ENCODE measurements around the gene DUSP22. TPM values are rescaled to one million over a fixed set of nuclear protein-coding genes. Genes with fewer than 3 reads are reported as not detected.
"Not testable (repeated sequence)": the region's sequence is repeated elsewhere in the genome, so short reads cannot be mapped to it uniquely, and the experiment has no call there.

Gene DUSP22
- total RNA-seq, 2 donors from 2014 or later = 45.1 to 54.1 TPM

DNA sequence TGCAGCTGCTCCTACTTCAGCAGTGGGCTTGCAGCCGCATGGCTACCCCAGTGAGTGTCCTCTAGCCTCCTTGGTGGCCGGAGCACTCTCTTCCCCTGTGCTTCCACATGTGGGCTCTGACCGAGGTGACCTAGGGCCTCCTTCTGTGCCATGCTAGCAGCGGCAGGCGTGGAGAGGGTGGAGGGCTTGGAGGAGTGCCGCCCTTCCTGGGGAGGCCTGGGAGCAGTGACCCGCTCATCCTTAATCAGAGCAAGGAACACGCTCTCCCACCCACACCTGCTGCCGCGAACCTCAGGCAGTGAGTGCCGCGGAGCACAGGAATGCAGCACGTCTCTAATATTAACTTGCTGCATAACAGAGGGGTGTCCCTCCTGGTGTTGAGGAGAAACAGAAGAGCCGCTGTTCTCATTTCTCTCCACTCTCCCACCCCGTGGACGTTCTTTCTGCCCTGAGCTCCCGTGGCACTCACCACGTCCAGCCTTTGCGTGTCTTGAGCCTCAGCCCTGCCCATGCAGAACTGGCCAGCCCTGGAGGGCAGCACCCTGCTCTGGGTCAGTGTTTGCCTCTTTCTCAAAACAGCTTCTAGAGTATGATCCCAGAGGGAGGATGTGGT lies 31.9 kb downstream of the DUSP22 start:
- DNase-seq (ENCODE audit: low spot score) = no peak
- Histone ChIP-seq H3K27me3 (no peaks in the 10 kb centered on the region), H3K4me1 (peaks cover 0 to 34% of the 10 kb centered on the region in 2 donors), H3K9me3 (no peaks in the 10 kb centered on the region), H3K4me3 (no peak overlapping the region), H3K36me3 (no peaks in the 10 kb centered on the region), H3K27ac (no peak overlapping the region)
- TF ChIP-seq CTCF (IDR thresholded peaks at IDR 0.05) = no peak

- DNase-seq (ENCODE audit: low spot score) = no peak
- no peaks in the 10 kb centered on the region for H3K9me3 ChIP-seq
- H3K4me1 ChIP-seq = peaks cover 0 to 34% of the 10 kb centered on the region in 2 donors
- no peak overlapping the region for H3K27ac ChIP-seq
- no peaks in the 10 kb centered on the region for H3K27me3 ChIP-seq
- TF ChIP-seq CTCF (IDR thresholded peaks at IDR 0.05) = no peak
- H3K4me3 ChIP-seq = no peak overlapping the region
- H3K36me3 ChIP-seq = no peaks in the 10 kb centered on the region
Observed at GRCh38 chr6:324729-325125, 32.4 kb downstream of the DUSP22 start.

DNA sequence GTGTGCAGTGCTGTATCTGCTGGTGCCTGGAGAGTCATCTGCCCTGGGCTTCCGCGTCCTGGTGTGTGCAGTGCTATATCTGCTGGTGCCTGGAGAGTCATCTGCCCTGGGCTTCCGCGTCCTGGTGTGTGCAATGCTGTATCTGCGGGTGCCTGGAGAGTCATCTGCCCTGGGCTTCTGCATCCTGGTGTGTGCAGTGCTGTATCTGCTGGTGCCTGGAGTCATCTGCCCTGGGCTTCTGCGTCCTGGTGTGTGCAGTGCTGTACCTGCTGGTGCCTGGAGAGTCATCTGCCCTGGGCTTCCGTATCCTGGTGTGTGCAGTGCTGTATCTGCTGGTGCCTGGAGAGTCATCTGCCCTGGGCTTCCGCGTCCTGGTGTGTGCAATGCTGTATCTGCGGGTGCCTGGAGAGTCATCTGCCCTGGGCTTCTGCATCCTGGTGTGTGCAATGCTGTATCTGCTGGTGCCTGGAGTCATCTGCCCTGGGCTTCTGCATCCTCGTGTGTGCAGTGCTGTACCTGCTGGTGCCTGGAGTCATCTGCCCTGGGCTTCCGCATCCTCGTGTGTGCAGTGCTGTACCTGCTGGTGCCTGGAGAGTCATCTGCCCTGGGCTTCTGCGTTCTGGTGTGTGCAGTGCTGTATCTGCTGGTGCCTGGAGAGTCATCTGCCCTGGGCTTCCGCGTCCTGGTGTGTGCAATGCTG lies 33.0 kb downstream of the DUSP22 start:
- peaks cover 0 to 34% of the 10 kb centered on the region in 2 donors for H3K4me1 ChIP-seq
- not testable (repeated sequence) for H3K27ac ChIP-seq; H3K36me3 ChIP-seq; DNase-seq (ENCODE audit: low spot score); H3K4me3 ChIP-seq; H3K27me3 ChIP-seq; H3K9me3 ChIP-seq

DNA sequence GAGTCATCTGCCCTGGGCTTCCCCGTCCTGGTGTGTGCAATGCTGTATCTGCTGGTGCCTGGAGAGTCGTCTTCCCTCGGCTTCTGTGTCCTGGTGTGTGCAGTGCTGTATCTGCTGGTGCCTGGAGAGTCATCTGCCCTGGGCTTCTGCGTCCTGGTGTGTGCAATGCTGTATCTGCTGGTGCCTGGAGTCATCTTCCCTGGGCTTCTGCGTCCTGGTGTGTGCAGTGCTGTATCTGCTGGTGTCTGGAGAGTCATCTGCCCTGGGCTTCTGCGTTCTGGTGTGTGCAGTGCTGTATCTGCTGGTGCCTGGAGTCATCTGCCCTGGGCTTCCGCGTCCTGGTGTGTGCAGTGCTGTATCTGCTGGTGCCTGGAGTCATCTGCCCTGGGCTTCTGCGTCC lies 33.8 kb downstream of the DUSP22 start:
- not testable (repeated sequence) for H3K27ac ChIP-seq

GRCh38 chr6:326896-327537 lies 34.7 kb downstream of the DUSP22 start:
- H3K4me3 ChIP-seq = no peak overlapping the region
- no peak for DNase-seq (ENCODE audit: low spot score)
- H3K27me3 ChIP-seq = no peaks in the 10 kb centered on the region
- no peak for TF ChIP-seq CTCF (IDR thresholded peaks at IDR 0.05)
- H3K36me3 ChIP-seq = no peaks in the 10 kb centered on the region
- no peaks in the 10 kb centered on the region for H3K9me3 ChIP-seq
- peaks cover 0 to 34% of the 10 kb centered on the region in 2 donors for H3K4me1 ChIP-seq
- no peak overlapping the region for H3K27ac ChIP-seq

More for the DNA sequence above, 33.8 kb downstream of the DUSP22 start:
- not testable (repeated sequence) for H3K36me3 ChIP-seq; H3K9me3 ChIP-seq; DNase-seq (ENCODE audit: low spot score); H3K27me3 ChIP-seq; H3K4me3 ChIP-seq
- peaks cover 0 to 34% of the 10 kb centered on the region in 2 donors for H3K4me1 ChIP-seq

DNA sequence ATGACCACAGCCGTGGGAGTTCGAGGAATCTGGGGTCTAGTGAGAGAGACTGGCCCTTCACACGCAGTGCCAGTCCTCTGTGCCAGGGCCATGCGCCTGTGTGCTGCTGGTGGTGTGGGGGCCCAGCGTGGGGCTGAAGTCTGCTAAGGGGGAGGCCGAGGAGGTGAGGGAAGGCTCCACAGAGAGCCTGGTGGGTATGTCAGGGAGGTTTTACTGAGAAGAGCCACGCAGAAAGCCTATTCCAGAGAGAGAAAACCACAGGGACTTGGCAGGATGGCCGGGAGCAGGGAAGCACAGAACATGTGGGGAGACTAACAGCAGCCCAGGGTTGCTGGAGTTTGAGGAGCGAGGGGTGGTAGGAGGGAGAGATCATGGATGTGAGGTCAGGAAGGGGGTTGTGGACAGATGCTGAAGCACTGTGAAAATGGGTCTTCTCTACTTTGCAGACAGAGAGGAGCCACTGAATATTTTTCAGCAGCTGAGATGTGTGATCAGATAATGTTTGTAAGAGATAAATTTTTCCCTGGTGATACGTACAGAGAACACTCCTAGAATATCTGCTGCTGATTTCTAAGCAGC lies 35.3 kb downstream of the DUSP22 start:
- Histone ChIP-seq H3K9me3 (no peaks in the 10 kb centered on the region), H3K27ac (no peak overlapping the region), H3K27me3 (no peaks in the 10 kb centered on the region), H3K36me3 (no peaks in the 10 kb centered on the region), H3K4me1 (peaks cover 0 to 34% of the 10 kb centered on the region in 2 donors), H3K4me3 (no peak overlapping the region)
- DNase-seq (ENCODE audit: low spot score) = no peak
- no peak for TF ChIP-seq CTCF (IDR thresholded peaks at IDR 0.05)
